Camera-type eye (tissue), 1 donor: ENCODE results near the gene AGAP1. TPM values are rescaled to one million over a fixed set of nuclear protein-coding genes. Genes with fewer than 3 reads are reported as not detected.

Experiments
- total RNA-seq: library from RNA; depleted of rRNA; stranded (reverse); fragments of >200 nt; gene quantifications from one replicate; pipeline ENCODE4 v1.2.3, GENCODE V29; 2014

Gene AGAP1
- total RNA-seq: 117 TPM

GRCh38 chr2:235493775-235494715 lies at the start of gene AGAP1:
Gene AGAP1, plus strand, starts transcription at chr2:235494043.

GRCh38 chr2:236168110-236169080 lies 674.6 kb downstream of the AGAP1 start, which contains the start of gene GBX2:
Gene GBX2, minus strand, starts transcription at chr2:236168386. Its CDS starts 415 bp downstream, at chr2:236167971.

